ENCODE measurements around the gene OCA2.

The OCA2 gene

GRCh38 chr15:28027714-28028076 is 71.4 kb downstream of the OCA2 start:
- Histone ChIP-seq H3K9me3 (replicated peaks; ENCODE audit: insufficient read depth, low read length) (no peaks in the 10 kb centered on the region), H3K27ac (ENCODE audit: low read length) (no peak overlapping the region), H4K20me1 (ENCODE audit: insufficient read depth, low read length) (no peaks in the 10 kb centered on the region), H3K79me2 (ENCODE audit: low read length) (no peaks in the 10 kb centered on the region), H3K4me3 (ENCODE audit: low read length) (no peak overlapping the region), H2AFZ (ENCODE audit: low read length) (no peak overlapping the region), H3K9me2 (replicated peaks; ENCODE audit: insufficient read depth, low read length) (no peaks in the 10 kb centered on the region), H3K4me1 (ENCODE audit: low read length) (no peaks in the 10 kb centered on the region), H3K4me2 (ENCODE audit: low read depth, low read length) (no peak overlapping the region), H3K36me3 (replicated peaks; ENCODE audit: insufficient read depth, low read length) (no peaks in the 10 kb centered on the region), H3K27me3 (replicated peaks; ENCODE audit: insufficient read depth, low read length) (no peaks in the 10 kb centered on the region), H3F3A (ENCODE audit: insufficient read depth, low read length) (no peaks in the 10 kb centered on the region), H3K9ac (ENCODE audit: low read length) (no peak overlapping the region)
- TF ChIP-seq EZH2 (optimal IDR thresholded peaks at IDR 0.05; ENCODE audit: low read depth, low read length) (no peak), EZH2phosphoT487 (IDR thresholded peaks at IDR 0.05; ENCODE audit: low read length) (no peak)
- TF ChIP-seq, protein P1, sequence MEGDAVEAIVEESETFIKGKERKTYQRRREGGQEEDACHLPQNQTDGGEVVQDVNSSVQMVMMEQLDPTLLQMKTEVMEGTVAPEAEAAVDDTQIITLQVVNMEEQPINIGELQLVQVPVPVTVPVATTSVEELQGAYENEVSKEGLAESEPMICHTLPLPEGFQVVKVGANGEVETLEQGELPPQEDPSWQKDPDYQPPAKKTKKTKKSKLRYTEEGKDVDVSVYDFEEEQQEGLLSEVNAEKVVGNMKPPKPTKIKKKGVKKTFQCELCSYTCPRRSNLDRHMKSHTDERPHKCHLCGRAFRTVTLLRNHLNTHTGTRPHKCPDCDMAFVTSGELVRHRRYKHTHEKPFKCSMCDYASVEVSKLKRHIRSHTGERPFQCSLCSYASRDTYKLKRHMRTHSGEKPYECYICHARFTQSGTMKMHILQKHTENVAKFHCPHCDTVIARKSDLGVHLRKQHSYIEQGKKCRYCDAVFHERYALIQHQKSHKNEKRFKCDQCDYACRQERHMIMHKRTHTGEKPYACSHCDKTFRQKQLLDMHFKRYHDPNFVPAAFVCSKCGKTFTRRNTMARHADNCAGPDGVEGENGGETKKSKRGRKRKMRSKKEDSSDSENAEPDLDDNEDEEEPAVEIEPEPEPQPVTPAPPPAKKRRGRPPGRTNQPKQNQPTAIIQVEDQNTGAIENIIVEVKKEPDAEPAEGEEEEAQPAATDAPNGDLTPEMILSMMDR (IDR thresholded peaks at IDR 0.05; ENCODE audit: low read length) = no peak
- no peak for DNase-seq

GRCh38 chr15:28026764-28027713 is 72.1 kb downstream of the OCA2 start:
- Histone ChIP-seq H3K79me2 (ENCODE audit: low read length) (no peaks in the 10 kb centered on the region), H3K4me2 (ENCODE audit: low read depth, low read length) (no peak overlapping the region), H3K36me3 (replicated peaks; ENCODE audit: insufficient read depth, low read length) (no peaks in the 10 kb centered on the region), H3F3A (ENCODE audit: insufficient read depth, low read length) (no peaks in the 10 kb centered on the region), H3K9ac (ENCODE audit: low read length) (no peak overlapping the region), H4K20me1 (ENCODE audit: insufficient read depth, low read length) (no peaks in the 10 kb centered on the region), H3K4me3 (ENCODE audit: low read length) (no peak overlapping the region), H3K9me2 (replicated peaks; ENCODE audit: insufficient read depth, low read length) (no peaks in the 10 kb centered on the region), H3K9me3 (replicated peaks; ENCODE audit: insufficient read depth, low read length) (no peaks in the 10 kb centered on the region), H3K27me3 (replicated peaks; ENCODE audit: insufficient read depth, low read length) (no peaks in the 10 kb centered on the region), H3K4me1 (ENCODE audit: low read length) (no peaks in the 10 kb centered on the region), H2AFZ (ENCODE audit: low read length) (no peak overlapping the region), H3K27ac (ENCODE audit: low read length) (no peak overlapping the region)
- DNase-seq = no peak
- TF ChIP-seq EZH2 (optimal IDR thresholded peaks at IDR 0.05; ENCODE audit: low read depth, low read length) (no peak), EZH2phosphoT487 (IDR thresholded peaks at IDR 0.05; ENCODE audit: low read length) (no peak)
- TF ChIP-seq, protein P1 (IDR thresholded peaks at IDR 0.05; ENCODE audit: low read length) = no peak

DNA sequence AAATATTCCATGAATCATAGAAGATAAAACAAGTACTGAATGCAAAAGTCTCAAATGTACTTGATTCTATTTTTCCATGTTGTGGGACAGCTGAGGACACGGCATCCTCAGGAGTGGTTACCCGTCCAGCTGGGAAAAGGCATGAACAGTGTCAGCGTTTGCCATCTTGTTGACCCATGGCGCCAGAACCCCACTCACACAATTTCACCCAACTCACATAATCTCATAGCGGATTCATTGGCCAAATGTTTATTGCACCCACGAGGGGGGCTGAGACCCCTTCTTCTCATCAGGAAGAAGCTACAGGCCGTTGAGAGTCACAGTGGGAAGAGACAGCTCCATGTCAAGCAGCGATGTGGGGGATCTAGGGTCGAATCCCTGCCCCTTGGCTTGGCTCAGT is 72.9 kb downstream of the OCA2 start:
- TF ChIP-seq EZH2phosphoT487 (IDR thresholded peaks at IDR 0.05; ENCODE audit: low read length) (no peak), EZH2 (optimal IDR thresholded peaks at IDR 0.05; ENCODE audit: low read depth, low read length) (no peak)
- TF ChIP-seq, protein P1 (IDR thresholded peaks at IDR 0.05; ENCODE audit: low read length) = no peak
- Histone ChIP-seq H3K9ac (ENCODE audit: low read length) (no peak overlapping the region), H3K4me3 (ENCODE audit: low read length) (no peak overlapping the region), H4K20me1 (ENCODE audit: insufficient read depth, low read length) (no peaks in the 10 kb centered on the region), H3F3A (ENCODE audit: insufficient read depth, low read length) (no peaks in the 10 kb centered on the region), H2AFZ (ENCODE audit: low read length) (no peak overlapping the region), H3K27me3 (replicated peaks; ENCODE audit: insufficient read depth, low read length) (no peaks in the 10 kb centered on the region), H3K4me2 (ENCODE audit: low read depth, low read length) (no peak overlapping the region), H3K9me2 (replicated peaks; ENCODE audit: insufficient read depth, low read length) (no peaks in the 10 kb centered on the region), H3K9me3 (replicated peaks; ENCODE audit: insufficient read depth, low read length) (no peaks in the 10 kb centered on the region), H3K4me1 (ENCODE audit: low read length) (no peaks in the 10 kb centered on the region), H3K79me2 (ENCODE audit: low read length) (no peaks in the 10 kb centered on the region), H3K27ac (ENCODE audit: low read length) (no peak overlapping the region), H3K36me3 (replicated peaks; ENCODE audit: insufficient read depth, low read length) (no peaks in the 10 kb centered on the region)
- DNase-seq = no peak
